SIG-M5 treated with dmso at 0.1 percent for 504 hours (cell line): ENCODE results near the gene KDM2B.

ENCODE experiments used
- DNase-seq: peaks from one replicate; lab custom pipeline; 2025; ENCODE audit not compliant: unreplicated experiment; lab: John Stamatoyannopoulos, UW

Gene KDM2B

DNA sequence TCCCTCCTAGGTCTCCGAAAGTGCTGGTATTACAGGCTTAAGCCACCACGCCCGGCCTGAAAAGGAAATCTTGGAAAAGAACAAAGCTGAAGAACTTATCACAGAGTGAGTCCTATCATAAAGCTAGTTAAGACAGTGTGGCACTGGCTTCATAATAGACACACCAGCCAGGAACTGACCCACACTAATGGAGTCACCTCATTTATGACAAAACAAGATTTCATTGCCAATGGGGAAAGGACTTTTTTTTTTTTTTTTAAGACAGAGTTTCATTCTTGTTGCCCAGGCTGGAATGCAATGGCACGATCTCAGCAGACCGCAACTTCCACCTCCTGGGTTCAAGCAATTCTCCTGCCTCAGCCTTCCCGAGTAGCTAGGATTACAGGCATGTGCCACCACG is 15.7 kb downstream of the KDM2B start:
- no peak for DNase-seq

DNA sequence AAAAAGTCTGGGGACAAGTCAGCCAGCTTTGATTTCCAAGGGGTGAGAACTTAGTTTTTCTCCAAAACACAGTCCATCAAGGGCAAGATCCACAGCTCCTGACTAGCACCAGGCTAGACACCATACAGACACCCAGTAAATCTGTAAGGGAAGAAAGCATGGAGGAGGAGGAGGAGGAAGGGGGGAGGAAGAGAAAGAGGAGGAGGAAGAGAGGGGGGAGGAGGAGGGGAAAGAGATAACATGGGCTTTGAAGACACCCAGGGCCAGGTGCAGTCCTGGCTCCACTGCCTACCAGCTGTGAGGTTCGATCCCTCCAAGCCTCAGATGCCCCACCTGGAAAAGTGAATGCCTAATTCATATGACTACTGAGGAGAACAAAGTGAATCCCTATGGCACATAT is 18.3 kb downstream of the KDM2B start:
- DNase-seq, result no peak

DNA sequence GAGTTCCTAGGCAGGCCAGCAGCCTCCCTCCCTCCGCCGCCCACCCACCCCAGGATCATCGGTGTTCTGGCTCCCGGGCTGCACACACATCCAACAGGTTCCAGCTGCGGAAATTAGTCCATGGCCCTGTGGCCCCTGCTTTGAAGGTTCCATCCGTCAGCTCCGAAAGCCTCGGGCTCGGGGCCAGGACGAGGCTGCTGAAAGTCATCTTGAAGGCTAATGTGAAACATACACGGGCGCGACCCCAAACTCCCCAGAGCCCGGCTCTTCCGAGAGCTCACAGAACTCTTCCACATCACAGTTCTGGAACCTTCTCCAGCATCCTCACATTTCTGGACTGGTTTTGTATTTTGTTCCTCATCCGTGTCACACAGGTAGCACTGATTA is 19.8 kb downstream of the KDM2B start:
- no peak for DNase-seq

DNA sequence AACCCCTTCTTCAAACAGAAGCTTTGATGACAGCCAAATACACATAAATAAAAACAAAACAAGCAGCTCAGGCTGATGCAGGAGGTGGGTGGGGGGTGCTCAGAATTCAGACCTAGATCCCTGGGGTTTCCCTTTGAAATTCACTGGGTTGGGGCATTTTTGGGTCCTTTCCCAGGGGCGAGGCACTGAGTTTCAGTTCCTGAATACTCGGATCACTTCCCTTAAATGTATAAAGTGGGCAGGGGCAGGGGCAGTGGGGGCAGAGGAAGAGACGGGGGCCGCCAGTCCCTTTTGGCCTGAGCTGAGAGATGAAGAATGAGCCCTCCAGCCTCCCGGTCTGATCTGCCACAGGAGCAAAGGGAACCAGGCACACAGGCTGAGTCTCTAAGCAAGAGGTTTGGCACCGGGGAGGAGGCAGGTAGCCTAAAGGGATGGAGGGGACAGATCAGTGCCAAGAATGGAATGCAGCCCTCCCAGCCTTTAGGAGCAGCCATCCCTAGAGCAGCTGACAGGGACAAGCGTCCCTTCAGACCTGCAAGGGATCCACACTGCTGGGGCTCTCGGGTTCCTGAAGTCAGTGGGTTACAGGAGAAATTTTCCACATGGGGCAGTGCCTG is 20.3 kb downstream of the KDM2B start:
- peak; percentile 53 for DNase-seq

DNA sequence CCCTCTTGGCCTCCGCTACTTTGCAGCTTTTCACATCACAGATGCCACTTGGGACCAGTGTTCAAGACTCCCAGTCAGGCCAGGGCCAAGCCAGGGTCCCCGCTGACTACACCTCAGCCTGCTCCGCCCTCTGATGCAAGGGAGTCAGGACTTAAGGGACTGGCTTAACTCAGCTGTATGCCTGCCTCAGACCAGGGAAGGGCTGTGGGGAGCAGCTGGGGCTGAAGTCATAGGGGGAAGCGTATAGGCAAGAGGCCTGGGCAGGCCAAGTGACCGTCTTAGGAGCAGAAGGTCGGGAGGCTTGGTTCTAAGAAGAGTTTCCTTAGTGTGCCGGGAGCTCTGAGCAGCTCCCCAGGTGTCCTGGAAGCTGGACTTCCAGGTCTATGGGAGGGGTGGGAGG is 21.9 kb downstream of the KDM2B start:
- no peak for DNase-seq

DNA sequence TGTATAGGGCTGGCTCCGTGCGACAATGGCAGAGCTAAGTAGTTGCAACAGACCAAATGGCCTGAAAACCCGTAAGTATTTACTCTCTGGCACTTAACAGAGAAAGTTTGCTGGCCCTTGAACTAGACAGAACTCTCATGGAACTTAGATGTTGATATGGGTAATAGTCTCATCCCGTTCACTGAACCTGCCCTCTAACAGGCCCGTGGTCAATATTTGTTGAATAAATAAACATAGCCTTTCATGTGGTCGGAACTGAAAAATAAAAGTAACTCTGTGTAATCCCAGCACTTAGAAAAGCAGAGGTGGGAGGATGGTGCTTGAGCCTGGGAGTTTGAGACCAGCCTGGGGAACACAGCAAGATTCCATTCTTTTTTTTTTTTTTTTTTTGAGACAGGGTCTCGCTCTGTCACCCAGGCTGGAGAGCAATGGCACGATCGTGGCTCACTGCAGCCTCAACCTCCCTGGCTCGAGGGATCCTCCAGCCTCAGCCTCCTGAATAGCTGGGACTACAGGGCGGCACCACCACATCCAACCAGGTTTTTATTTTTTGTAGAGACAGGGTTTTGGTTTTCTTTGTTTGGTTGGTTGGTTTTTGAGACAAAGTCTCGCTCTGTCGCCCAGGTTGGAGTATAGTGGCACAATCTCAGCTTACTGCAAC is 29.7 kb downstream of the KDM2B start:
- no peak for DNase-seq

GRCh38 chr12:121549075-121549474 is 31.7 kb downstream of the KDM2B start:
- no peak for DNase-seq

- DNase-seq, result no peak
These were observed 35.3 kb downstream of the KDM2B start for GRCh38 chr12:121545480-121545879.

- no peak for DNase-seq
These were observed 37.0 kb downstream of the KDM2B start for GRCh38 chr12:121543786-121544185.

- no peak for DNase-seq
These were observed 40.9 kb downstream of the KDM2B start for GRCh38 chr12:121539908-121540307.

DNA sequence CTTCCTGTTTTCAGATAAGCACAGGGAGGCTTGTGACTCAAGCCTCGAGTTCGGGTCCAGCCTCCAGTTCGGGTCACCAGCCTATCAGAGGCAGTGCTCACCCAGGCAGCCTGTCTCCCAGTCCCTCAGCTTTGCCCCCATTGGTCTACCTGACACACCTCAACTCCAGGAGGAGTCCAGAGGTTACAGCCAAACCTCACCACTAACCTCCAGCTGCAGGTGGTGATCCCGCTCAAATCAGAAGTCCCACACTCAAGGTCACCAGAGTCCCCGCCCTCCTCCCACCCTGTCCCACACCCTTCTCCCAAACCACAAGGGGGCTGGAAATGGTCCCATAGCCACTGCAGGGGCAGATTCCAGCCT is 42.1 kb downstream of the KDM2B start:
- DNase-seq, result no peak

GRCh38 chr12:121537814-121538698 is 42.8 kb downstream of the KDM2B start:
- DNase-seq, result peak; percentile 60

DNA sequence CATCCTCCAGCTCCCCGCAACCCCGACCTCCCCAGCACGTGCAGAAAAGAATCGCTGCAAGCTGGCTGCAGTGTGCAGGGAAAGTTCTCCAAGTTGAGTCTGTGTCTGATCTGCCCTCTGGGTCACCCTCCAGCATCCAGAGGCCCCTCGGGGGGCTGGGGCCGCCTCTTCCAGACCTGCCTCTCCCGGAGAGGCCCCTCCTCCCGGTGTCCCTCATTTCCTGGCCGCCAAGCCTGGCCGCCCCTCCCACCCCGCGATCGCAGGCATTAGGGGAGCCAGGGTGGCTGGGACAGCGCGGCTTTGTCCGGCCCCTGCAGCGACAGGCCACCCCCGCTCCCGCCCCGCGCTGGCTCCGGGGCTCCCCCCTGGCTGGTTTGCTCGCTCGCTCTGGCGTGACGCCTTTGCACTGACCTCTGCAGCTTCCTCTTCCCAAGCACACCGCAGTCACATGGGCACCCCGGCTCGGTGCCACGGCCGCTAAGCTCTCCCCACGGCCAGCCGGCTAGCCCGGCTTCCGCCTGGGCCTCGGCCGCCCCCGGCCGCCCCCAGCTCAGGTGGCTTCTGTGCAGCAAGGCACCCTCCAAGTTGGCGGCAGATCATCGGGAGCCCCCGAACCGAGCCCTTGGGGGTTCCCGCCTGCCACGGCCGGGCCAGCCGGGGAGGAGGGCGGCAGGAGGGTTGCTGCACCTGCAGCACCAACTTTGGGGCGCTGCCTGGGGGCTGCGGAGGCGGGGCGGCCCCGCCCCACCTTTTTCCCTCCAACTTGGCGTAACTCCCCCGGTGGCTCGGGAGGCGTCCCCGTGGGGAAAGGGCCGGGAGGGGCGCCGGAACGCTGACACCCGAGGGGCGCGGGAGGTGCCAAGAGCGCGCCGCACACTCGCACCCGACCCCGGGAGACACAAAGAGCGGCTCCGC is 43.7 kb downstream of the KDM2B start:
- peak; percentile 91 for DNase-seq

GRCh38 chr12:121536054-121536898 is 44.5 kb downstream of the KDM2B start:
- peak; percentile 89 for DNase-seq

DNA sequence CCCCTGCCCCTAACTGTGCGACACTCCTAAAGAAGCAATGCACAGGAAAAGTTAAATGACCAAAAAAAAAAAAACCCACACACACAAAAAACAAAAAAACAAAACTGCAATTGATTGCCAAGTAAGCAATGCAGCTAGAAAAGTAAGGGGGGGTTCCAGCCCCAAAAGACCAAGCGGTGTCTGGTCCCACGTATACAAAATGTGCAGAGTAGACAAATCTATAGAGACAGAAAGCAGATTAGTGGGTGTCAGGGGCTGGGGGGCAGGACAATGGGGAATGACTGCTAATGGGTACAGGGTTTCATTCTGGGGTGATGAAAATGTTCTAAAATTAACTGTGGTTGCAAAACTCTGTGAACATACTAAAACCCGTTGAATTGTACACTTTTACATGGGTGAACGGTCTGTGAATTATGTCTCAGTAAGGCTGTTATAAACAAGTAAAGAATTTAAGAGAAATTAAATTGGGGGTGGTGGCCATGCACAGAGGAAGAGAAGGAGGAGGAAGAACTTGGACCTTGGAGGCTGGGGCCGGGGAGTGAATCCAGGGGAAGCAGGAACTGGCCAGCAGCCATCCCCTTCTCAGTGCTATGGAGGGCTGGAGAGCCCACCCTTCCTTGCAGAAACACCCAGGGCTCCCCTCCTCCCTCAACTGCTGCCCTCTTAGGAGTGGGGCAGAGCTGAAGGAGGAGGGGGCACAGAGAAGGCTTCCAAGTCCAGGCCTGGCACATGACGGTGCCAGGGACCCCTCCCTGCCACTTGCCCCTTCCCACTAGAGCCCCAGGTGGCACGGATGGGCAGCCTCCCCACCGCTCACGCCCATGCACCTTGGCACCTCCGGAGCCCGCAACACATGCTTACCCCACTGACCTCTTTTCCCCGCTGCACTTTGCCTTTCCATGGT is 45.4 kb downstream of the KDM2B start:
- DNase-seq, result peak; percentile 44

DNA sequence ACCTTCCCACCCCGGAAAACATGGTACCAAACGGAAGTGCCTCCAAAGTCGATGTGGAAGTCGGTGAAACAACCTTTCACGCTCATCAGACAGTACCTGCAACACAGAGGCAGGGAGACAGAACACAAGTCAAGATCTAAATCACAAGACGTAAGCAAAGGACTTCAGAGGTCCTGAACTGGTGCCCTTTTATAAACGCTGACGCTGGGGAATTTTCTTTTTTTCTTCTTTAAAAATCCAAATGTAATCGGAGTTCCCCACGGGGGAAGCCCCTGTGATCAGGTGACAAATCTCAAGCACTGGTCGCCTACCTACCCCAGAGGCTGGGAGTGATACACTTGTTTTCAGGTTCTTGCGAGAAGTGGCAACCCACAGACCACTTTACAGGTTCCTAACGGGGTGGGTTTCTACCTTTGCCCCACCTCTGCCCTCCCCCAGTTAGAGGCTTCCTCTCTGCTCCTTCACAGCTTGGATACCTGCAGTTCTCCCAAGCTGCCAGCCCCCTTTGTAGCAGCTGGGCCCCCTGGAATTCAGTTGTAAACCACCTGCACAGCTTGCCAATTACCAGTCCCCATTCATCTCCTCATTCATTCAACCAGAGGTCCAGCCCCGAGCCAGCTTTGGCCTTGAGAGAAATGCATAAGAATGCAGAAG is 46.2 kb downstream of the KDM2B start:
- DNase-seq, result no peak

- no peak for DNase-seq
These were observed 47.3 kb downstream of the KDM2B start for GRCh38 chr12:121533394-121534090.
